Ascending aorta (tissue), 2 donors: ENCODE results near the gene VEGFB. TPM values are rescaled to one million over a fixed set of nuclear protein-coding genes. Genes with fewer than 3 reads are reported as not detected.

ENCODE experiments used
- DNase-seq, 2 donors: peaks; one replicate each; pipeline ENCODE4 v3.0.0-alpha.2; 2019; ENCODE audit warnings: low spot score in 2 of 2
- H3K27ac ChIP-seq, 2 donors: fragments of 200-600 bp; sonication (generic); one replicate each; pipeline ENCODE4 v1.5.1; 2016 to 2017; ENCODE audit warnings: mild to moderate bottlenecking in 1 of 2
- H3K27me3 ChIP-seq: fragments of 200-600 bp; sonication (generic); one replicate; pipeline ENCODE4 v1.5.1; 2017
- H3K36me3 ChIP-seq, 2 donors: fragments of 200-600 bp; sonication (generic); one replicate each; pipeline ENCODE4 v1.5.1; 2016
- H3K4me1 ChIP-seq, 2 donors: fragments of 200-600 bp; sonication (generic); one replicate each; pipeline ENCODE4 v1.5.1; 2016 to 2017; ENCODE audit warnings: mild to moderate bottlenecking in 1 of 2
- H3K4me3 ChIP-seq, 2 donors: fragments of 200-600 bp; sonication (generic); one replicate each; pipeline ENCODE4 v1.5.1; 2016 to 2017; ENCODE audit warnings: mild to moderate bottlenecking in 1 of 2
- H3K9me3 ChIP-seq, 2 donors: fragments of 200-600 bp; sonication (generic); one replicate each; pipeline ENCODE4 v1.5.1; 2016
- CTCF ChIP-seq, 3 experiments: fragments of 200-600 bp in 2 of 3; fragments of 450-650 bp in 1 of 3; sonication (generic) in 2 of 3; IDR thresholded peaks; one replicate each; pipeline ENCODE4 v1.5.1; 2016 to 2019; ENCODE audit warnings: antibody characterized with exemption in 3 of 3, mild to moderate bottlenecking in 1 of 3, moderate library complexity in 1 of 3
- intact Hi-C: fragments of 100-400 bp; cut with DNase I; formaldehyde crosslinking; loops from one replicate; pipeline ENCODE4 v1.15.1; 2023
- total RNA-seq: library from RNA; depleted of rRNA; stranded (reverse); fragments of >200 nt; gene quantifications from one replicate; pipeline ENCODE4 v1.1.0, GENCODE V29; 2016

Gene VEGFB
- total RNA-seq, 1 donor from 2014 or later = 188 TPM

- no peaks in the 10 kb centered on the region for H3K27me3 ChIP-seq
- H3K9me3 ChIP-seq = no peaks in the 10 kb centered on the region
- intact Hi-C loops = loop anchor here (1.0 kb wide), 1 partner anchor 46 kb away; no protein-coding TSS in a partner anchor
- peak overlapping the region; percentile 90 to 91 for H3K27ac ChIP-seq
- peak overlapping the region; percentile 62 to 72 for H3K4me3 ChIP-seq
- no peak for DNase-seq
- no peaks in the 10 kb centered on the region for H3K36me3 ChIP-seq
- no peak for TF ChIP-seq CTCF (IDR thresholded peaks at IDR 0.05)
- peaks cover 5 to 45% of the 10 kb centered on the region in 2 donors for H3K4me1 ChIP-seq
These were observed 3.4 kb upstream of the VEGFB start for GRCh38 chr11:64230985-64231365.

- Histone ChIP-seq H3K4me1 (peaks cover 5 to 47% of the 10 kb centered on the region in 2 donors), H3K27ac (peak overlapping the region in 1 of 2 donors; percentile 20), H3K36me3 (no peaks in the 10 kb centered on the region), H3K9me3 (no peaks in the 10 kb centered on the region), H3K27me3 (no peaks in the 10 kb centered on the region), H3K4me3 (no peak overlapping the region)
- intact Hi-C loops = no loop called here
- no peak for TF ChIP-seq CTCF (IDR thresholded peaks at IDR 0.05)
- no peak for DNase-seq
These were observed 2.8 kb upstream of the VEGFB start for GRCh38 chr11:64231546-64231945.

- intact Hi-C loops = no loop called here
- Histone ChIP-seq H3K4me3 (no peak overlapping the region), H3K4me1 (peaks cover 5 to 39% of the 10 kb centered on the region in 2 donors), H3K27ac (peak overlapping the region; percentile 49 to 88), H3K36me3 (peaks cover 3 to 4% of the 10 kb centered on the region in 2 donors), H3K9me3 (no peaks in the 10 kb centered on the region), H3K27me3 (no peaks in the 10 kb centered on the region)
- peak in 1 of 2 donors; percentile 64 for DNase-seq
- no peak for TF ChIP-seq CTCF (IDR thresholded peaks at IDR 0.05)
These were observed 2.0 kb upstream of the VEGFB start for GRCh38 chr11:64232182-64232966.

- no peak for TF ChIP-seq CTCF (IDR thresholded peaks at IDR 0.05)
- no peaks in the 10 kb centered on the region for H3K9me3 ChIP-seq
- H3K4me3 ChIP-seq = peak overlapping the region in 1 of 2 donors; percentile 80
- H3K27me3 ChIP-seq = no peaks in the 10 kb centered on the region
- intact Hi-C loops = no loop called here
- no peak for DNase-seq
- peak overlapping the region; percentile 49 to 88 for H3K27ac ChIP-seq
- peaks cover 8 to 9% of the 10 kb centered on the region in 2 donors for H3K36me3 ChIP-seq
- peaks cover 5 to 34% of the 10 kb centered on the region in 2 donors for H3K4me1 ChIP-seq
These were observed 1.4 kb upstream of the VEGFB start for GRCh38 chr11:64232967-64233315.

GRCh38 chr11:64234647-64235379 is 429 bp downstream of the VEGFB start:
- peaks cover 5 to 27% of the 10 kb centered on the region in 2 donors for H3K4me1 ChIP-seq
- DNase-seq = peak in 1 of 2 donors; percentile 78

More at GRCh38 chr11:64234647-64235379, 429 bp downstream of the VEGFB start:
- intact Hi-C loops = no loop called here
- H3K27me3 ChIP-seq = no peaks in the 10 kb centered on the region
- TF ChIP-seq CTCF (IDR thresholded peaks at IDR 0.05) = peak in 1 of 3 experiments; percentile 5
- peak overlapping the region; percentile 87 to 92 for H3K4me3 ChIP-seq
- peak overlapping the region; percentile 84 to 92 for H3K27ac ChIP-seq
- H3K36me3 ChIP-seq = peaks cover 17 to 19% of the 10 kb centered on the region in 2 donors
- H3K9me3 ChIP-seq = no peaks in the 10 kb centered on the region
